GM12864 (cell line): Measurements from ENCODE around the gene ATP5F1B.

Experiments
- DNase-seq: peaks from one replicate; pipeline ENCODE4 v3.0.0-alpha.2; 2011; ENCODE audit warnings: low read depth
- H3K4me3 ChIP-seq: 2 replicates; pipeline ENCODE4 v1.5.1; 2011; ENCODE audit warnings: mild to moderate bottlenecking, low read depth, low read length, control low read depth
- TF ChIP-seq, protein P1 (sequence below): IDR thresholded peaks from 2 replicates; pipeline ENCODE4 v1.5.1; 2011; ENCODE audit warnings: low read depth, mild to moderate bottlenecking, moderate library complexity, low read length, control low read depth, inconsistent platforms; ENCODE audit errors: missing control alignments

Gene ATP5F1B

DNA sequence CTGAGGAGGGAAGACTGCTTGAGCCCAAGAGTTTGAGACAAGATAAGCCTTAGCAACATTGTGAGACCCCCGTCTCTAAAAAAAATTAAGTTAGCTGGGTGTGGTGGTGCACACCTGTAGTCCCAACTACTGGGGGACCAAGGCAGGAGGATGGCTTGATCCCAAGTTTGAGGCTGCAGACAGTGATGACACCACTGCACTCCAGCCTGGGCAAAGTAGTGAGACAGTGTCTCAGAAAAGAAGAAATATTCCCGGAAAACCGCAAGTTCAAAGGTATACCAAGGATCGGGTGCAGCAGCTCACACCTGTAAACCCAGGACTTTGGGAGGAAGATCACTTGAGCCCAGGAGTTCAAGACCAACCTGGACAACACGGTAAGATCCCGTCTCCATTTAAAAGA lies 36.5 kb upstream of the ATP5F1B start:
- no peak overlapping the region; the same call in 1 of the 2 replicates for H3K4me3 ChIP-seq
- no peak for DNase-seq
- TF ChIP-seq, protein P1, sequence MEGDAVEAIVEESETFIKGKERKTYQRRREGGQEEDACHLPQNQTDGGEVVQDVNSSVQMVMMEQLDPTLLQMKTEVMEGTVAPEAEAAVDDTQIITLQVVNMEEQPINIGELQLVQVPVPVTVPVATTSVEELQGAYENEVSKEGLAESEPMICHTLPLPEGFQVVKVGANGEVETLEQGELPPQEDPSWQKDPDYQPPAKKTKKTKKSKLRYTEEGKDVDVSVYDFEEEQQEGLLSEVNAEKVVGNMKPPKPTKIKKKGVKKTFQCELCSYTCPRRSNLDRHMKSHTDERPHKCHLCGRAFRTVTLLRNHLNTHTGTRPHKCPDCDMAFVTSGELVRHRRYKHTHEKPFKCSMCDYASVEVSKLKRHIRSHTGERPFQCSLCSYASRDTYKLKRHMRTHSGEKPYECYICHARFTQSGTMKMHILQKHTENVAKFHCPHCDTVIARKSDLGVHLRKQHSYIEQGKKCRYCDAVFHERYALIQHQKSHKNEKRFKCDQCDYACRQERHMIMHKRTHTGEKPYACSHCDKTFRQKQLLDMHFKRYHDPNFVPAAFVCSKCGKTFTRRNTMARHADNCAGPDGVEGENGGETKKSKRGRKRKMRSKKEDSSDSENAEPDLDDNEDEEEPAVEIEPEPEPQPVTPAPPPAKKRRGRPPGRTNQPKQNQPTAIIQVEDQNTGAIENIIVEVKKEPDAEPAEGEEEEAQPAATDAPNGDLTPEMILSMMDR: no peak

DNA sequence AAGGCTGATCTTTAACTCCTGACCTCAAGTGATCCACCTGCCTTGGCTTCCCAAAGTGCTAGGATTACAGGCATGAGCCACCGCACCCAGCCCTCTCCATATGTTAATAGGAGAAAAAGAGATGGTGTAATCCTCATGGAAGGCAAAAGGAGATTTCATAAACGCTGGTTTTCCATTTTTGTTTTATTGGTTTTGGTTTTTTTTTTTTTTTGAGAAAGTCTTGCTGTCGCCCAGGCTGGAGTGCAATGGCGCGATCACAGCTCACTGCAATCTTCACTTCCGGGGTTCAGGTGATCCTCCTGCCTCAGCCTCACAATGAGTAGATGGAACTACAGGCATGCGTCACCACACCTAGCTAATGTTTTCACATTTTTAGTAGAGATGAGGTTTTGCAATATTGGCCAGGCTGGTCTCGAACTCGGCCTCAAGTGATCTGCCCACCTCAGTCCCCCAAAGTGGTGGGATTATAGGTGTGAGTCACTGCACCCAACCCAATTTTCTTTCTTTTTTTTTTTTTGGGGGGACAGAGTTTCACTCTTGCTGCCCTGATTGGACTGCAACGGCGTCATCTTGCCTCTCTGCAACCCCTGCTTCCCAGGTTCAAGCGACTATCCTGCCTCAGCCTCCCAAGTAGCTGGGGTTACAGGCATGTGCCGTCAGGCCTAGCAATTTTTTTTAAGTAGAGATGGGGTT lies 34.2 kb upstream of the ATP5F1B start:
- DNase-seq: no peak
- TF ChIP-seq, protein P1: no peak
- no peak overlapping the region for H3K4me3 ChIP-seq

DNA sequence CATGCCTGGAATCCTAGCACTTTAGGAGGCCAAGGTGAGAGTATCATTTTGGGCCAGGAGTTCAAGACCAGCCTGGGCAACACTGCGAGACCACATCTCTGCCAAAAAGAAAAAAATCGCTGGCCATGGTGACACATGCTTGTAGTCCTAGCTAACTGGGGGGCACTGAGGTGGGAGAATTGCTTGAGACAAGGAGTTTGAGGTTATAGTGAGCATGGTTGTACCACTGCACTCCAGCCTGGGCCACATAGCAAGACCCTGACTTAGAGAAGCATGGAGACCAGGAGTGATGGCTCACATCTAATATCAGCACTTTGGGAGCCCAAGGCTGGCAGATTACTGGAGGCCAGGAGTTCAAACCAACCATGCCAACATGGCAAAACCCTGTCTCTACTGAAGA lies 33.1 kb upstream of the ATP5F1B start:
- TF ChIP-seq, protein P1: no peak
- no peak for DNase-seq
- H3K4me3 ChIP-seq: no peak overlapping the region

DNA sequence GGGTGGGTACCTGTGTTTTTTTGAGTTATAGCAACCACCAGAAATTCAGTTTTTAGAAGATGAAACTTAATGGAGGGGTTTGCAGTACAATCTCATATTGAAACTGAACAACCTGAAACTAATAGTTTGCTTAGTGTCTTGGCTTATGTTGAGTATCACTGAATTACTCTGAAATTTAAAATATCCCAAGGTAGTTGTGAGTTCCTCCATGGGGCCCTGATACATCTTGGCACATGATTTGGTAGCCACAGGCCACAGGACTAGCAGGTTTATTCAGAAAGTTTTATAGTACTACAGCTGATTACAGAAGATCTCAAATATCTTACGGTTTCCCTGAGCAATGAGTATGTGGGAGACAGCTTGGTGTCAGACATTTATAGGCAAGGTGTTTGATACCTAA lies 31.9 kb upstream of the ATP5F1B start:
- TF ChIP-seq, protein P1: no peak
- no peak overlapping the region for H3K4me3 ChIP-seq
- DNase-seq: no peak

- no peak overlapping the region for H3K4me3 ChIP-seq
- no peak for DNase-seq
- TF ChIP-seq, protein P1: no peak
These were observed 31.2 kb upstream of the ATP5F1B start for GRCh38 chr12:56676851-56677580.

GRCh38 chr12:56671608-56672007 lies 25.8 kb upstream of the ATP5F1B start:
- TF ChIP-seq, protein P1: no peak
- DNase-seq: no peak
- no peak overlapping the region for H3K4me3 ChIP-seq
